Measurements from ENCODE around the gene FGF14. TPM values are rescaled to one million over a fixed set of nuclear protein-coding genes. Genes with fewer than 3 reads are reported as not detected.

FGF14 gene
- polyA plus RNA-seq, 2 donors, result 0.04 to 0.29 TPM

DNA sequence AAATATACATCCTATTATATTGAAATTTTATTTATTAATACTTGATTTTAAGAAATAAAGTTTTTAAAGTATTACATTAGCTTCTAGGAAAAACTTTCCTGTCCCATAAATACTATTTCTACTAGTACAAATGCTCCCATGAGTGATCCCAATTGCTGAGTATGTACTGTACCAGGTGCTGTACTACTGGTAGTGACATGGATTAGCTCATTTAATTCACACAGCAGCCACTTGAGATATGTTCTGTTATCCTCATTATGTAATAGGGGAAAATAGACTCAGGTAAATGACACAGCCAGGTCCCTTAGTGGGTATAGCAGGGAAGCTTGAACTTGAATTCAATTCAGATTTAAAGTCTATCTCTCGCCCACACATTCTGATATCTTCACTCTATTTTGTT, 363.1 kb downstream of the FGF14 start:
- Histone ChIP-seq H3K27ac (ENCODE audit: low read depth in 2 of 2, low read length in 1 of 2) (no peak overlapping the region), H3K4me1 (ENCODE audit: control insufficient read depth in 2 of 2, insufficient read depth in 2 of 2, low read length in 1 of 2) (no peaks in the 10 kb centered on the region), H3K9me3 (ENCODE audit: control insufficient read depth in 2 of 2, insufficient read depth in 1 of 2, low read depth in 1 of 2, low read length in 1 of 2) (no peaks in the 10 kb centered on the region), H3K27me3 (ENCODE audit: control insufficient read depth in 1 of 2, insufficient read depth in 2 of 2, low read length in 2 of 2) (no peaks in the 10 kb centered on the region), H3K36me3 (ENCODE audit: control insufficient read depth in 2 of 2, insufficient read depth in 2 of 2, low read length in 1 of 2) (no peaks in the 10 kb centered on the region), H3K4me3 (ENCODE audit: low read depth in 1 of 2, low read length in 2 of 2) (no peak overlapping the region)
- 87 to 96% methylated on average over 1 of the region's 1 CpG for WGBS, 2 donors

DNA sequence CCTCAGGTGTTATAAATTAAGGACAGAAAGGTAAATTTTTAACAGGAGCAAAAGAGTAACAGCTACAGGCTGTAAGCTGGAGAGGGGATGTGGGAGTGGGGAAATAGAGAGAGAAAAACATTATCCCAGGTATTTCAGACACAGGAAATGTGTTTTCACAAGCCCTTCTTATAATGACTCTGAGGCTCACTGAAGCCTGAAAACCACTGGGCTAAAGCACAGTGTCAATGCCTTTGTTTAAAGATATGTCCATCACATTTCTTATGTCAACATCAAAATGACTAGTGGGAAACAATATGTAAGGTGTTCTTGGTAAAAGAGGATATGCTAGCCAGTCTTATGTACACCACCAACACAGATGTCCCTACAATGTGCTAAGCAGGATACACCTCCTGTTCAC, 365.9 kb downstream of the FGF14 start:
- Histone ChIP-seq H3K27me3 (ENCODE audit: control insufficient read depth in 1 of 2, insufficient read depth in 2 of 2, low read length in 2 of 2) (no peaks in the 10 kb centered on the region), H3K4me3 (ENCODE audit: low read depth in 1 of 2, low read length in 2 of 2) (no peak overlapping the region), H3K9me3 (ENCODE audit: control insufficient read depth in 2 of 2, insufficient read depth in 1 of 2, low read depth in 1 of 2, low read length in 1 of 2) (no peaks in the 10 kb centered on the region), H3K4me1 (ENCODE audit: control insufficient read depth in 2 of 2, insufficient read depth in 2 of 2, low read length in 1 of 2) (no peaks in the 10 kb centered on the region), H3K27ac (ENCODE audit: low read depth in 2 of 2, low read length in 1 of 2) (no peak overlapping the region), H3K36me3 (ENCODE audit: control insufficient read depth in 2 of 2, insufficient read depth in 2 of 2, low read length in 1 of 2) (no peaks in the 10 kb centered on the region)

DNA sequence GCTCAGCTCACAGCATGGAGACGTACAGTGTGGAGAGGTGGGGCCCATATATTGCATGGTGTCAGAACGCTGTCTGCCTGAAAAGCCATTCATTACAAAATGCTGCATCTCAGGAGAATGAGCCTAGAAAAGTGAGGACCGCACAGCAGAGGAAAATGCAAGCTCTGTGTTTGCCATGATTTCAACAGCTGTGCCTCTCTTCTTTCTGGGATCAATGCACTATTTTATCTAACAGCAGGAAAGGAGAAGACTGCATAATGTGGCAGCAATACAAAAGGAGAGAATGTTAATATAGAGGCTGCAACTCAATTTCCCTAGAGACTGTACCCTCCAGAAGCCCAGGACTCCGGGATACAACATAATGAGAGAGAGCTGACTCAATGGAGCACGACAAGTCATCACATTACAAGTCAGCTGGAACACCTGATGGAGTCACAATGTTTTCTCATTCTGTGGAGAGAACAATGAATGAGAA, 368.0 kb downstream of the FGF14 start:
- Histone ChIP-seq H3K27me3 (ENCODE audit: control insufficient read depth in 1 of 2, insufficient read depth in 2 of 2, low read length in 2 of 2) (no peaks in the 10 kb centered on the region), H3K27ac (ENCODE audit: low read depth in 2 of 2, low read length in 1 of 2) (no peak overlapping the region), H3K36me3 (ENCODE audit: control insufficient read depth in 2 of 2, insufficient read depth in 2 of 2, low read length in 1 of 2) (no peaks in the 10 kb centered on the region), H3K9me3 (ENCODE audit: control insufficient read depth in 2 of 2, insufficient read depth in 1 of 2, low read depth in 1 of 2, low read length in 1 of 2) (peaks cover 0 to under 1% of the 10 kb centered on the region in 2 donors), H3K4me1 (ENCODE audit: control insufficient read depth in 2 of 2, insufficient read depth in 2 of 2, low read length in 1 of 2) (no peaks in the 10 kb centered on the region), H3K4me3 (ENCODE audit: low read depth in 1 of 2, low read length in 2 of 2) (no peak overlapping the region)
- WGBS, 2 donors, result 75 to 84% methylated on average over 5 of the region's 5 CpGs

GRCh38 chr13:102033386-102033785, 368.5 kb downstream of the FGF14 start:
- WGBS, 2 donors, result 88 to 91% methylated on average over 7 of the region's 7 CpGs

DNA sequence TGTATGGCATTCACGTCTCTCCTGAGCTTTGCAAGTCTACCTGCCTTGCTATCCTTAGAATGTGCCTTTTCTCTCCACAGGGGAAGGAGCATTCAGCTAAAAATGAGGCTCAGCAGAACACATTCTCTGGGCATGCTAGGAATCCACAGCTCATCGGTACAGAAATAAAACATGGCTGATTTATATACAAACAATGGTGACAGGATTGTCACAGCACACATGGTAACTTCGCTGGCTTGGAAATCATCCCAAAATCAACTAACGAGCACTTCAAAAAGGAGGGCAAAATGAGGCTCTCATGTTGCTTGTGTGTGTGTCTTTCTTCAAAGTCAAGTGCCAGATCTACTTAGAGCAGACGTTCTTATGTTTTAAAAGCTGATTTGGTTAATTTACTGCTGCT, 373.0 kb downstream of the FGF14 start:
- H3K4me1 ChIP-seq (ENCODE audit: control insufficient read depth in 2 of 2, insufficient read depth in 2 of 2, low read length in 1 of 2), result no peaks in the 10 kb centered on the region
- no peaks in the 10 kb centered on the region for H3K36me3 ChIP-seq (ENCODE audit: control insufficient read depth in 2 of 2, insufficient read depth in 2 of 2, low read length in 1 of 2)
- H3K27ac ChIP-seq (ENCODE audit: low read depth in 2 of 2, low read length in 1 of 2), result no peak overlapping the region
- H3K9me3 ChIP-seq (ENCODE audit: control insufficient read depth in 2 of 2, insufficient read depth in 1 of 2, low read depth in 1 of 2, low read length in 1 of 2), result peaks cover 0 to 2% of the 10 kb centered on the region in 2 donors
- H3K4me3 ChIP-seq (ENCODE audit: low read depth in 1 of 2, low read length in 2 of 2), result no peak overlapping the region
- no peaks in the 10 kb centered on the region for H3K27me3 ChIP-seq (ENCODE audit: control insufficient read depth in 1 of 2, insufficient read depth in 2 of 2, low read length in 2 of 2)
- WGBS, 2 donors, result 59 to 63% methylated on average over 5 of the region's 5 CpGs

More at GRCh38 chr13:102033386-102033785, 368.5 kb downstream of the FGF14 start:
- Histone ChIP-seq H3K4me3 (ENCODE audit: low read depth in 1 of 2, low read length in 2 of 2) (no peak overlapping the region), H3K9me3 (ENCODE audit: control insufficient read depth in 2 of 2, insufficient read depth in 1 of 2, low read depth in 1 of 2, low read length in 1 of 2) (peaks cover 0 to 2% of the 10 kb centered on the region in 2 donors), H3K4me1 (ENCODE audit: control insufficient read depth in 2 of 2, insufficient read depth in 2 of 2, low read length in 1 of 2) (no peaks in the 10 kb centered on the region), H3K27me3 (ENCODE audit: control insufficient read depth in 1 of 2, insufficient read depth in 2 of 2, low read length in 2 of 2) (no peaks in the 10 kb centered on the region), H3K27ac (ENCODE audit: low read depth in 2 of 2, low read length in 1 of 2) (no peak overlapping the region), H3K36me3 (ENCODE audit: control insufficient read depth in 2 of 2, insufficient read depth in 2 of 2, low read length in 1 of 2) (no peaks in the 10 kb centered on the region)

DNA sequence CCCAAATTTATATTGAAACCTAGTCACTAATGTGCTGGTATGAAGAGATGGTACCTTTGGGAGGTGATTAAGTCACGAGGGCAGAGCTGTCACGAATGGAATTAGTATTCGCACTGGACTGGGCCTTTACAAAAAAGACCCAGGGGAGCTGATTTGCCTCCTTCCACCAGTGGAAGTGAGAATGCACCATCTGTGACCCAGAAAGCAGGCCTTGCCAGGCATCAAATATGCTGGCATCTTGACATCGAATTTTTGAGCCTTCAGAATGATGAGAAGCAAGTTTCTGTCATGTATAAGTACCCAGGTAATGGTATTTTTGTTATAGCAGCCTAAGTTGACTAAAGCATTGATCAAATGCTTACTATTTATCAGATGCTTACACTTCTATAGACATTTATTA, 373.6 kb downstream of the FGF14 start:
- Histone ChIP-seq H3K27ac (ENCODE audit: low read depth in 2 of 2, low read length in 1 of 2) (no peak overlapping the region), H3K27me3 (ENCODE audit: control insufficient read depth in 1 of 2, insufficient read depth in 2 of 2, low read length in 2 of 2) (no peaks in the 10 kb centered on the region), H3K9me3 (ENCODE audit: control insufficient read depth in 2 of 2, insufficient read depth in 1 of 2, low read depth in 1 of 2, low read length in 1 of 2) (peaks cover 0 to 2% of the 10 kb centered on the region in 2 donors), H3K4me1 (ENCODE audit: control insufficient read depth in 2 of 2, insufficient read depth in 2 of 2, low read length in 1 of 2) (no peaks in the 10 kb centered on the region), H3K36me3 (ENCODE audit: control insufficient read depth in 2 of 2, insufficient read depth in 2 of 2, low read length in 1 of 2) (no peaks in the 10 kb centered on the region), H3K4me3 (ENCODE audit: low read depth in 1 of 2, low read length in 2 of 2) (no peak overlapping the region)
- WGBS, 2 donors, result 68 to 71% methylated on average over 4 of the region's 4 CpGs

GRCh38 chr13:102021777-102022176, 380.1 kb downstream of the FGF14 start:
- 81 to 91% methylated on average over 2 of the region's 2 CpGs for WGBS, 2 donors
- no peaks in the 10 kb centered on the region for H3K36me3 ChIP-seq (ENCODE audit: control insufficient read depth in 2 of 2, insufficient read depth in 2 of 2, low read length in 1 of 2)
- no peaks in the 10 kb centered on the region for H3K9me3 ChIP-seq (ENCODE audit: control insufficient read depth in 2 of 2, insufficient read depth in 1 of 2, low read depth in 1 of 2, low read length in 1 of 2)
- no peaks in the 10 kb centered on the region for H3K27me3 ChIP-seq (ENCODE audit: control insufficient read depth in 1 of 2, insufficient read depth in 2 of 2, low read length in 2 of 2)
- H3K4me1 ChIP-seq (ENCODE audit: control insufficient read depth in 2 of 2, insufficient read depth in 2 of 2, low read length in 1 of 2), result no peaks in the 10 kb centered on the region
- H3K4me3 ChIP-seq (ENCODE audit: low read depth in 1 of 2, low read length in 2 of 2), result no peak overlapping the region
- H3K27ac ChIP-seq (ENCODE audit: low read depth in 2 of 2, low read length in 1 of 2), result no peak overlapping the region

DNA sequence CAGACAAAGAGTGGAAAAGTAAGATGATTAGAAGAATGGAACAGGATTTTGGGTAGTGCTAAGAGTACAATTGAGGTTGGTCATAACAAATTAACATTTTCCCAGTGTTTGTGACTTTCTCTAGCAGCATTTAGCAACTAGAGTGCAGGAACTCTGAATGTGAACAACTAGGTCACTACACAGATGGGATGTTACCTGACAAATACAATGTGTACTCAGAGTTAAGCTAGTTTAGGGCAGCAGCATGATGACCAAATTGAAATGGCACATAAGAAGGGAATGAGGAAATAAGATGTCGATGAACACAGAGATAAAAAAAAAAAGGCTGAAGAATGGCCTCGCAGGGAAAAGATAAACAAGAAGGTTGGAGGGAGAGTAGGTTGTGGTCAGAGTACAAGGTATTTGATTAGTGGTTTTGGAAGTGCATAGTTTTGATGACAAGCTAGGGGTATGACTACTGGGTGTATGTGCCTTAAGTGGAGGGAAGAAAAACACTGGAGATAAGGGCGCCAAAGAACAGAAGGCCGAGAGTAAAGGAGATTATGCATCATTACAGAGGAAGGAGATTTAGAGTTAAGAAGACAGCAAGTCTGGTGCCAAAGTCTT, 381.1 kb downstream of the FGF14 start:
- Histone ChIP-seq H3K36me3 (ENCODE audit: control insufficient read depth in 2 of 2, insufficient read depth in 2 of 2, low read length in 1 of 2) (no peaks in the 10 kb centered on the region), H3K4me1 (ENCODE audit: control insufficient read depth in 2 of 2, insufficient read depth in 2 of 2, low read length in 1 of 2) (no peaks in the 10 kb centered on the region), H3K9me3 (ENCODE audit: control insufficient read depth in 2 of 2, insufficient read depth in 1 of 2, low read depth in 1 of 2, low read length in 1 of 2) (no peaks in the 10 kb centered on the region), H3K27ac (ENCODE audit: low read depth in 2 of 2, low read length in 1 of 2) (no peak overlapping the region), H3K4me3 (ENCODE audit: low read depth in 1 of 2, low read length in 2 of 2) (no peak overlapping the region), H3K27me3 (ENCODE audit: control insufficient read depth in 1 of 2, insufficient read depth in 2 of 2, low read length in 2 of 2) (no peaks in the 10 kb centered on the region)
- WGBS, 2 donors, result 75 to 77% methylated on average over 4 of the region's 4 CpGs

- Histone ChIP-seq H3K4me3 (ENCODE audit: low read depth in 1 of 2, low read length in 2 of 2) (no peak overlapping the region), H3K4me1 (ENCODE audit: control insufficient read depth in 2 of 2, insufficient read depth in 2 of 2, low read length in 1 of 2) (no peaks in the 10 kb centered on the region), H3K9me3 (ENCODE audit: control insufficient read depth in 2 of 2, insufficient read depth in 1 of 2, low read depth in 1 of 2, low read length in 1 of 2) (no peaks in the 10 kb centered on the region)
Observed at GRCh38 chr13:102018716-102019115, 383.1 kb downstream of the FGF14 start.

GRCh38 chr13:102017248-102017647, 384.6 kb downstream of the FGF14 start:
- no peaks in the 10 kb centered on the region for H3K9me3 ChIP-seq (ENCODE audit: control insufficient read depth in 2 of 2, insufficient read depth in 1 of 2, low read depth in 1 of 2, low read length in 1 of 2)
- H3K36me3 ChIP-seq (ENCODE audit: control insufficient read depth in 2 of 2, insufficient read depth in 2 of 2, low read length in 1 of 2), result no peaks in the 10 kb centered on the region
- no peaks in the 10 kb centered on the region for H3K27me3 ChIP-seq (ENCODE audit: control insufficient read depth in 1 of 2, insufficient read depth in 2 of 2, low read length in 2 of 2)
- no peaks in the 10 kb centered on the region for H3K4me1 ChIP-seq (ENCODE audit: control insufficient read depth in 2 of 2, insufficient read depth in 2 of 2, low read length in 1 of 2)
- no peak overlapping the region for H3K4me3 ChIP-seq (ENCODE audit: low read depth in 1 of 2, low read length in 2 of 2)
- no peak overlapping the region for H3K27ac ChIP-seq (ENCODE audit: low read depth in 2 of 2, low read length in 1 of 2)

More at GRCh38 chr13:102018716-102019115, 383.1 kb downstream of the FGF14 start:
- no peaks in the 10 kb centered on the region for H3K36me3 ChIP-seq (ENCODE audit: control insufficient read depth in 2 of 2, insufficient read depth in 2 of 2, low read length in 1 of 2)
- no peaks in the 10 kb centered on the region for H3K27me3 ChIP-seq (ENCODE audit: control insufficient read depth in 1 of 2, insufficient read depth in 2 of 2, low read length in 2 of 2)
- H3K27ac ChIP-seq (ENCODE audit: low read depth in 2 of 2, low read length in 1 of 2), result no peak overlapping the region
